OCI-LY1 (cell line): ENCODE data around the gene MYLK2.

Source experiments
- EZH2 ChIP-seq: fragments of 200-600 bp; sonication (generic), shearing (Covaris generic); IDR thresholded peaks from 2 replicates; pipeline ENCODE4 v1.8.0; 2017; ENCODE audit warnings: borderline replicate concordance, mixed run types, mild to moderate bottlenecking, antibody characterized with exemption, low read length, moderate library complexity, mixed read lengths
- TF ChIP-seq, protein P1 (sequence below): fragments of 200-600 bp; sonication (generic), shearing (Covaris generic); IDR thresholded peaks from 2 replicates; pipeline ENCODE4 v1.5.1; 2017; ENCODE audit warnings: mild to moderate bottlenecking, antibody characterized with exemption, low read length, moderate library complexity, mixed read lengths

DNA sequence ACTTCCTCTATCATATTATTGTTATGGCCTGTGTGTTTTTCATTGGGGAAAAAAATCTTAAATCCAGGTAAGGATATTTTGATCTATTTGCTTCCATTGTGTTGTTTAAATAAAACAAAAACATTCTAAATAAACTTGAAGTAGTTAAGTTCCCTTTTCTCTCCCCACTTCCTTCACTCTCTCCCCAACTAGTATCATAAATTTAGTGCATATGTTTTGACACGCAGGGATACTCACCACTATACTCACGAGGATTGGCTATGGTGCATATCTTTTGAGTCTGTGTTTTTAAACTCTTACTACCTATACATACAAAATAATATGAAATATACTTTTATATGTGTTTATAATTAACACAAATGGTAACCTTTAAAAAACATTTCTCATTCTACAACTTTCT lies 56.5 kb downstream of the MYLK2 start:
- TF ChIP-seq, protein P1, sequence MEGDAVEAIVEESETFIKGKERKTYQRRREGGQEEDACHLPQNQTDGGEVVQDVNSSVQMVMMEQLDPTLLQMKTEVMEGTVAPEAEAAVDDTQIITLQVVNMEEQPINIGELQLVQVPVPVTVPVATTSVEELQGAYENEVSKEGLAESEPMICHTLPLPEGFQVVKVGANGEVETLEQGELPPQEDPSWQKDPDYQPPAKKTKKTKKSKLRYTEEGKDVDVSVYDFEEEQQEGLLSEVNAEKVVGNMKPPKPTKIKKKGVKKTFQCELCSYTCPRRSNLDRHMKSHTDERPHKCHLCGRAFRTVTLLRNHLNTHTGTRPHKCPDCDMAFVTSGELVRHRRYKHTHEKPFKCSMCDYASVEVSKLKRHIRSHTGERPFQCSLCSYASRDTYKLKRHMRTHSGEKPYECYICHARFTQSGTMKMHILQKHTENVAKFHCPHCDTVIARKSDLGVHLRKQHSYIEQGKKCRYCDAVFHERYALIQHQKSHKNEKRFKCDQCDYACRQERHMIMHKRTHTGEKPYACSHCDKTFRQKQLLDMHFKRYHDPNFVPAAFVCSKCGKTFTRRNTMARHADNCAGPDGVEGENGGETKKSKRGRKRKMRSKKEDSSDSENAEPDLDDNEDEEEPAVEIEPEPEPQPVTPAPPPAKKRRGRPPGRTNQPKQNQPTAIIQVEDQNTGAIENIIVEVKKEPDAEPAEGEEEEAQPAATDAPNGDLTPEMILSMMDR: no peak
- no peak for TF ChIP-seq EZH2
